ENCODE results near the gene DIPK1B.

DNA sequence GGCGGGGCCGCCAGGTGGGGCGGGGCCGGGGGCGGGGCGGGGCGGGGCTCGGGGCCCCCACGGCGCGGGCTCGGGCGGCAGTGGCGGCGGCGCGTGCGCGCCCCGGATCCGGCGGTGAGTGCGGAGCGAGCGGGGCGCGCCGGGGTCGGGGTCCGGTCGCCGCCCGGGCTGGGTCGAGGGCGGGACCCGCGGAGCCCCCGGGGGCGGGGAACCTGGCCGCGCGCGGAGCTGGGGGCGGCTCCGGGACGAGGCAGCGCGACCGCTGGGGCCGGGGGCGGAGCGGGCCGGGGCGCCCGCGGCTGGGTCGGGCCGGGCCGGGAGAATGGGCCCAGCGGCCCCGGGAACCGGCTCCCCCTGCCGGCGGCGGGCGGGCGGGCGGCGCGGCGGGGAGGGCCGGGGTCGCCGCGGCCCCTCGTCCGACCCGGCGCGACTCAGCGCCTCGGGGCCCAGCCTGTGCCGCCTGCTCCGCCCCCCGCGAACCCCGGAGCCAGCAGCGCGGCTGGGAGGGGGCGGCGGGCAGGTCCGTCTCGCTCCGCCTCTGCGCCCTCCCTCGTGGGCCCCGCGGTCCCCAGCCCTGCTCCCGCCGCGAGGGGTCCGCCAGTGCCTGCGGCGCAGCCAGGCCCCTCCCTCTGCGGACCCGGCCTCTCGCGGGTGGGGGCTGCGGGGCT is 46.5 kb upstream of the DIPK1B start:
- TF ChIP-seq, protein P1, sequence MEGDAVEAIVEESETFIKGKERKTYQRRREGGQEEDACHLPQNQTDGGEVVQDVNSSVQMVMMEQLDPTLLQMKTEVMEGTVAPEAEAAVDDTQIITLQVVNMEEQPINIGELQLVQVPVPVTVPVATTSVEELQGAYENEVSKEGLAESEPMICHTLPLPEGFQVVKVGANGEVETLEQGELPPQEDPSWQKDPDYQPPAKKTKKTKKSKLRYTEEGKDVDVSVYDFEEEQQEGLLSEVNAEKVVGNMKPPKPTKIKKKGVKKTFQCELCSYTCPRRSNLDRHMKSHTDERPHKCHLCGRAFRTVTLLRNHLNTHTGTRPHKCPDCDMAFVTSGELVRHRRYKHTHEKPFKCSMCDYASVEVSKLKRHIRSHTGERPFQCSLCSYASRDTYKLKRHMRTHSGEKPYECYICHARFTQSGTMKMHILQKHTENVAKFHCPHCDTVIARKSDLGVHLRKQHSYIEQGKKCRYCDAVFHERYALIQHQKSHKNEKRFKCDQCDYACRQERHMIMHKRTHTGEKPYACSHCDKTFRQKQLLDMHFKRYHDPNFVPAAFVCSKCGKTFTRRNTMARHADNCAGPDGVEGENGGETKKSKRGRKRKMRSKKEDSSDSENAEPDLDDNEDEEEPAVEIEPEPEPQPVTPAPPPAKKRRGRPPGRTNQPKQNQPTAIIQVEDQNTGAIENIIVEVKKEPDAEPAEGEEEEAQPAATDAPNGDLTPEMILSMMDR (conservative IDR thresholded peaks at IDR 0.05; ENCODE audit: low read depth, low read length), result no peak
- no peak for TF ChIP-seq EZH2 (IDR thresholded peaks at IDR 0.05; ENCODE audit: low read length, unreplicated experiment)
- no peak for TF ChIP-seq EZH2phosphoT487 (IDR thresholded peaks at IDR 0.05; ENCODE audit: borderline replicate concordance, low read length)
